Activated CD4-positive, alpha-beta T cell treated with anti-CD3 and anti-CD28 coated beads, Interleukin-2, amount 50 U/mL, for 24 hours (primary cell): ENCODE results near the gene TLCD4.
"Not testable (repeated sequence)": the region's sequence is repeated elsewhere in the genome, so short reads cannot be mapped to it uniquely, and the experiment has no call there.

Experiments used
- DNase-seq, 2 donors: peaks; one replicate each; pipeline ENCODE4 v3.0.0-alpha.2; 2020; ENCODE audit warnings: low read depth in 1 of 2, low spot score in 1 of 2

TLCD4 gene

DNA sequence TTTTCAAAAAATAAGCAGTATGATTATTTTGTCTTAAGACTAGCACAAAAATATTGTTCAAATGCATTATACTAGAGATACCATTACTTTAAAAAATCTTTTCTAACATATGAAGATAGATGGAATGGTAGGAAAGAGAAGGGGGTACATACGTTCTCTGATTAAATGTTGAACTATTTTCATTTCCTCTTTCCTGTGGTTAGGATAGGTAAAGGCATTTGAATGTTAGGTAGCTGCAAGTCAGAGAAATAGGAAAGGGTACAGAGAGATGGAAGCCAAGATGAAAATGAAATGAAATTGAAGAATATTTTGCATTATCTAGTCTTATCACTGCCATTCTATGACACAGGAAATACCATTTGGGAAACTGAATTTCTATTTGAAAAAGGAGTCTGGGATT, 28.3 kb downstream of the TLCD4 start:
- no peak for DNase-seq

DNA sequence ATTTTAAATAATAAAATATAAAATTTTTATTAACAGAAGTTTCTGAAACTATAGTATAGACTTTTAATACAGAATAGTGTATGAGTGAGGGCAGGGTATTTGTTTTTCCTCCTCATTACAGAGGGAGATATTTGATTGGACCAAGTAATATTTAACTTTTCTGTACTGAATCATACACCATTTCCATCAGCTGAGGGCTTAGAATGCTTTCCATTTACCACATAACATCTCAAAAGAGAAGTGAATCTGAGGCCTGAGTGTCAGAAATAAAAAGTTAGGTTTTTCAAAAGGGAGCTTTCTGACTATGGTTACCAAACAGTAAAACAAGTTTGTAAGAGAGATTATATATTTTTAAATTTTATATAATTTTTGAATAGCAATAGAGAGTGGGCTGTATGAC, 29.5 kb downstream of the TLCD4 start:
- no peak for DNase-seq

DNA sequence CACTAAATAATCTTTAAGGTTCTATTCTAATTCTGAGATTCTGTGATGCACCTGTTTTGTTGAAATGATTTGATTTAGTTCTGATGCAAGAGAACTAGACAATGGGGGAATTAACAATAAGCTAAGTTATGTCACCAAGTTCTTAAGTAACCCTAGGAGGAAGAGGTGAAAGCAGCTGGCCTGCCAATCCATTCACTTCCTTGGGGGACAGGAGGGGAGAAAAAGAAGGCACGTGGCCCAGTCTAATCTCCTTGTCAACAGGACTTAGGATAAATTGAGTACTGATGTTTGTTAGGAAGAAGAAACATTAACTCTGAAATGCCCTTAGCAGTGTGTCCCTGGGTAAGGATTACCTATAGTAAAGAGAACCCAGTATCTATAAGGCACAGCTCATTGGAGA, 36.9 kb downstream of the TLCD4 start:
- no peak for DNase-seq

DNA sequence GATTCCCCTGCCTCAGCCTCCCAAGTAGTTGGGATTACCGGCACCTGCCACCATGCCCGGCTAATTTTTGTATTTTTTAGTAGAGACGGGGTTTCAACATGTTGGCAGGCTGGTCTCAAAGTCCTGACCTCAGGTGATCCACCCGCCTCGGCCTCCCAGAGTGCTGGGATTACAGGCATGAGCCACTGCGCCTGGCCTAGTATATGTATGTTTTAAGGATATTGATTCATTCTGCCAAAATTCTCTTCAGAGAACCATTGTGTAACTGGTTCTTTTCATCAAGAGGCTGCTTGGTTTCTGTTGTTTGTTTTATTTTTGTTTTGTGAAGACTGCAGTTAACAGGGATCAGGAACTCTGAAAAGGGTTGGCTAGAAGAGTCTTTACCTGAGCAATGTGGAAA, 48.4 kb downstream of the TLCD4 start:
- DNase-seq, result not testable (repeated sequence)
